Activated CD4-positive, CD25-positive, alpha-beta regulatory T cell treated with anti-CD3 and anti-CD28 coated beads, Interleukin-2, amount 50 U/mL, for 72 hours (primary cell): ENCODE results near the gene MYRIP.

ENCODE experiments used
- DNase-seq: peaks from one replicate; pipeline ENCODE4 v3.0.0; 2021

Gene MYRIP

GRCh38 chr3:40299721-40300335, 490.4 kb downstream of the MYRIP start:
- no peak for DNase-seq

DNA sequence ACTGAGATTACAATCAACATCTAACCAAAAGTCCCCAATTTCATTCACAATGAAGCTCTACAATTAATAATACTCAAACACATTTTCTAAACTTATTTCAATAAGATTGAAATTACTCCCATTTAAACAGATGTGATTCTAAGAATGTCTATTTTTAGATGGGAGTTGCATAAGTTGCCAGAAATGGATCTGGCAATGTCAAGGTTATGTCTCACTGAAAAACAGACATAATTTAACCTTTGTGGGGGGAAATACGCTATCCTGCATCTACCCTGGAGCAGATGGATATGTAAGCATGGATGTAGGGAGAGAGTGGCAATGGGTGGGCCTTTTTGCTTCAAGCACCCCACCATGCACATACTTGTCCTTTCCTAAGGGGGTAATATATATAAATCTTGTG, 493.4 kb downstream of the MYRIP start:
- DNase-seq = no peak

DNA sequence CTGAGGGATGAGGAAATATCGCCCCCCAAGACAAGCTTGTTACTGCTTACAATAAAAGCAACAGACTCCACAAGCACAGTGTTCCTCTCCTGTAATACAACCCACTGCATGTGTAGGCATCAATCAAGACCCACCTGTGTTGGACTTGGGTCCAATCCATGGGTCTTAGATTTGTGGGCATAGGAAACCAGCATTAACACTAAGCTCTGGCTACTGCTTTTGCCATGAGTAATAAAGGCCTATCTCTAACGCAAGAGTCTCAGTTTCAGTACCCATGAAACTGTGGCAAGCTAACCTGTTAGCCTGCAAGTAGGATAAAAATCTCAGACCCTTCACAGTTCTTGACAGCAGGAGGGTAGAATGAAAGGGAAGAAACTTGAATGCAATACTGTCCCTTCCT, 494.9 kb downstream of the MYRIP start:
- DNase-seq = no peak

DNA sequence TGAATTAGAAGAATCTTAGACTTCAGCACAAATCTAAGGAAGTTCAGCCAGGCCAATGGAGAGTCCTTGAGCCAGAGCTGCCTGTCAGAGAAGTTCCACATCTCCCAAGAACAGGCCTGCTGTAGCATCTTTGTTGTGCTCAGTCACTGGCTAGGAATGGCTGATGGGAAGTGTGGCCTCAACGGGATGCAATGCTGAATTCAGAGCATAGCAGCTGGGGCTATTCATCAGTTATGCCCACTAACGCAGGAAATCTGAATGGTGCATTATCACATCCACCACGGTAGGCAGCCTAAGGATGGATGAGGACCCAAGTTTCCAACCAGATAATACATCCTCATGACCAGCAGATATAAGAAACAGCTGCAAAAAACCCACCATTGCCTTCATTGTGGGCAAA, 496.9 kb downstream of the MYRIP start:
- DNase-seq = no peak

DNA sequence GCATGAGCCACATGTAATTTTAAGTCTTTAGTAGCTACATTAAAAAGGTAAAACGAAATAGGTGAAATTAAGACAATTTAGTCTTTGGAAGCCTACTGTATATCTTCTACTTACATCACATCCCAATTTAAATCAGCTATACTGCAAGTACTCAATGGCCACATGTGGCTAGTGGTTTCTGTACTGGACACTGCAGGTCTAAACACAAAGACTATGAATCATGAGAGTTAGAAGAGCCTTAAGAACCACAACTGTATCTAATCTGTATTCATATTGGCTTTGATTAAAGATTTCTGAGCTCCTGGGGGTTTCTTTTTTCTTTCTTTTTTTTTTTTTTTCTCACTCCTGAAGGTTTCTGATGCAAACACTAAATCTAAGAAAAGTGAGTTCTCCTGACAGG, 497.8 kb downstream of the MYRIP start:
- no peak for DNase-seq

GRCh38 chr3:40308725-40309417, 499.5 kb downstream of the MYRIP start:
- no peak for DNase-seq

DNA sequence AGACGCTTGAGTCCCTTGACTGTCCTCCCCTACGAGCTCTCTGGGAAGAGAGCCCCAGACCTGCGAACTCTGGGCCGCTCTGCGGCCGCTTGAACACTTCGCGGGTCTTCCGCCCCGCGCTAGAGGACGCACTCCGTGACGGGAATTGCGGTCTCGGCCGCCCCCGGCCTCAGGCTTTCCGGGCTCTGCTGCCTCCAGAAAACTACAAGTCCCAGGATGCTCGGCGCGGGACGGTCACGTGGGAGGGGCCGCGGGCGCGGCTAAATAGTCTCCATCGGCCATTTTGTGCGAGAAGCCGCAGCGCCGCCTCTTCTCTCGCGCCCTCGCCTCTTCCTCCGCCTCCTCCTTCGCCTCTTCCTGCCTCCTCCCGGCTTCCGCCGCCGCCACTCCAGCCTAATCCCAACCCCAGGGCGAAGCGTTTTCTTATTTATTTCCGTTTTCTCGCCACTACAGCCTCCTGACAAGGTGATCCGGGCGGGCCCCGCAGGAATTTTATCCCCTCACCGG, 500.1 kb downstream of the MYRIP start, which contains the start of gene EIF1B:
Gene EIF1B (plus strand): TSS at position 290 of the 507 bp plus-strand sequence. CDS start 235 bp downstream, outside the sequence.
- peak; percentile 99 for DNase-seq
